DLD1 (cell line): ENCODE data around the gene UQCC2.

Experiments
- in situ Hi-C: cut with HindIII; loops from 2 replicates; pipeline ENCODE4 v1.10.0; 2017; ENCODE audit warnings: low sequenced_read_pairs

UQCC2 gene

DNA sequence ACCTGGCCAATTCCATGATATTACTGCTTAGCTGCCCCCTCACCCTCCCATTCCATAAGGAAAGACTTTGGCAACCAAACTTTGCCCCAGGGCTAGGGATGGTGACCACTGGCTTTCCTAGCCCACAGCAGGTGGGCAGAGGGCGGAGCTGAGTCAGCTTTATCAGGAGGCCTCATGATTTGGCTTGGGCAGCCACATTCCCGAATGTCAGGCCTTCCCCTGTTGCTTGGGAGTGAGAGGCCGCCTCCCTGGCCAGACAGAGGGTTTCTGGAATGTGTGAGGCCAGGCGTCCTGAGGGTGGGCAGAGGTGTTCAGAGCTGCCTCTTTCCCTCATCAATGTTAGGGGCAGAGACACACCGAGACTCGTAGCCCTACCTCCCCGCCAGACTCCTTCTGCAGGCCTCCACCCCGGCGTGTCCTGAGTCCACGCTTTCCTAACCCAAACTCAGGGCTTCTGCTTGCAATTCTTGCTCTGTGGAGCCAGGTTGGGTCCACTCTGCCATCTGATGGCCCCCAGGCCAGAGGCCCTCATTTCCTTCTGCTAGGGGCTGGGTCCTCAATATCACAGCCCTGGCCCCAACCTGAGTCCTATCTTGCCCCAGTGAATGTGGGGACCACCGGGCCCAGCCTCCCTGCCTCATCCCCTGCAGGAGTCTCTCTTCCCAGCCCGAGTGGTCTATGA, 19.3 kb downstream of the UQCC2 start:
- in situ Hi-C loops = no loop called here

DNA sequence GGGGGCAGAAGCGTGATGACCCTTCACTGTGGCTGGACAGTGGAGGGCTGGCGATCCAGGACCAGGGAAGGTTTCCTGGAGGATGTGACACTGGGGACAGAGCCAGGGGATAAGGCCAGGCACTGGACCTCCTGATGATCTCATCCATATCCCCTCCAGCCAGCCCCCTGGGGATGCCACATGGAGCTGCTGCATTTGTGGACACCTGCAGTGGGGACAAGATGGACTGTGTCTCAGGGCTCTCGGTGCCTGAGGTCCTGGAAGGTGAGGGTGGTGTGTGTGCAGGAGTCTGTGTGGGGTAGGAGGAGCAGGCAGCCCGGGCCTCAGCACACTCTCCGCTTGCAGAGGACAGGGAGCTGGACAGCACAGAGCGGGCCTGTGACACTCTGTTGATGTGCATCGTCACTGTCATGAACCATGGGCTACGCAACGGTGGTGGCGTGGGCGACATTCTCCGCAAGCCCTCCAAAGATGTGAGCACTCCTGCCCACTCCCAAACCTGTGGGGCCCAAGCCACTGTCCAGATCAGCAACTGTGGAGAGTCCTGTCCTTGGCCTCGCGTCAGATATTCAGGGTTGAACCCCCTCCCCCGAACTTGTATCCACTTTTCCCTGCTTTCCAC, 19.9 kb downstream of the UQCC2 start:
- in situ Hi-C loops = no loop called here

GRCh38 chr6:33690766-33691165, 20.7 kb downstream of the UQCC2 start:
- in situ Hi-C loops = no loop called here

GRCh38 chr6:33689879-33690278, 21.6 kb downstream of the UQCC2 start:
- in situ Hi-C loops = no loop called here

DNA sequence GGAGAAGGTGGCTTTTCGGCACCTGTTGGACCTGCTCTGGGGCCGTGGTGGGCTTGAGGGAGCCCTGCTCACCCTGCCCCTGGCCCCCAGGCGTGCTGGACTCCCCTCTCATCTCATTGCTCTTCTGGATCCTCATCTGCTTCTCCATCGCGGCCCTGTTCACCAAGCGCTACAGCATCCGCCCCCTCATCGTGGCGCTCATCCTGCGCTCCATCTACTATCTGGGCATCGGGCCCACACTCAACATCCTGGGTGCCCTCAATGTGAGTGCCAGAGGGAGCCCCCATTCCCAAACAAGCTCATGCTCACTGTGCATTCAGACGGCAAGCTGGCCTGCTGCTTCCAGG, 22.4 kb downstream of the UQCC2 start:
- in situ Hi-C loops = no loop called here

DNA sequence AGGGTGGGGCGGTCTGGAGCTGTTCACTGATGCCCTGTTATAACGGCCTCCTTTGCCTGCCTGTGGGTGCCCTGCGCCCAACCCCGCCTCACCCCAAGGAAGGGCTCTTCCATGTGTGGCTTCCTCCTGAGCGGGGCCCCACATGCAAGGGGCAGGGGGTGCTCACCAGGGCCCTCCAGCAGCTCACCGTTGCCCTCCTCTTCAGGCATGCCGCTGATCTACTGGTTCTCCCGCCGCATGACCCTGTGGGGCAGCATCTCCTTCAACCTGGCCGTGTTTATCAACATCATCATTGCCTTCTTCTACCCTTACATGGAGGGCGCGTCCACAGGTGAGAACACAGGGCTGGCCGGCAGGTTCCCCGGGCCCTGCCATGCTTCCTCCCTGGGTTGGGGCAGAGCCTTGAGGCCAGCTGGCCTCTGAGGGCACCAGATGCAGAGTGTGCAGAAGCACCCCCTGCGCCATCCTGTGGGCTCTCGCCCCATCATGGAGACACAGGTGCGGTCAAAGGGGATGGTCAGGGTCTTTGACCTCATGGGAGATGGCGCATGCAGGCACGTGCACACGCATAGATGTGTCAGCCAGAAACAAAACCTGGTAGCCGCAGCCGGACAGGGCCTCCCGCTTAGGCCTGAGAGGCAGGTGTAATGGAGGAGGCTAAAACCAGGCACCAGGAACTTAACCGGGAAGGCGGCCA, 22.9 kb downstream of the UQCC2 start:
- in situ Hi-C loops = no loop called here

DNA sequence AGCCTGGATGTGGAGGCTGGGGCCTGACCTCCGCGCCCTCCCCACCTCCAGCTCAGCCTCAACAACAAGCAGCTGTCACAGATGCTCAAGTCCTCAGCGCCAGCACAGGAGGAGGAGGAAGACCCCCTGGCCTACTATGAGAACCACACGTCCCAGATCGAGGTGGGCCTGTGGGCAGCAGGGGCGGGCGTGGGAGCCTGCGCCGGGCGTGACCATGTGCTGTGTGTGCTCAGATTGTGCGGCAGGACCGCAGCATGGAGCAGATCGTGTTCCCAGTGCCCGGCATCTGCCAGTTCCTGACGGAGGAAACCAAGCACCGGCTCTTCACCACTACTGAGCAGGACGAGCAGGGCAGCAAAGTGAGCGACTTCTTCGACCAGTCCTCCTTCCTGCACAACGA, 23.5 kb downstream of the UQCC2 start:
- in situ Hi-C loops = no loop called here

- in situ Hi-C loops = no loop called here
Measured at GRCh38 chr6:33686981-33687975, 24.2 kb downstream of the UQCC2 start.

- in situ Hi-C loops = no loop called here
Measured at GRCh38 chr6:33686225-33686924, 25.1 kb downstream of the UQCC2 start.

DNA sequence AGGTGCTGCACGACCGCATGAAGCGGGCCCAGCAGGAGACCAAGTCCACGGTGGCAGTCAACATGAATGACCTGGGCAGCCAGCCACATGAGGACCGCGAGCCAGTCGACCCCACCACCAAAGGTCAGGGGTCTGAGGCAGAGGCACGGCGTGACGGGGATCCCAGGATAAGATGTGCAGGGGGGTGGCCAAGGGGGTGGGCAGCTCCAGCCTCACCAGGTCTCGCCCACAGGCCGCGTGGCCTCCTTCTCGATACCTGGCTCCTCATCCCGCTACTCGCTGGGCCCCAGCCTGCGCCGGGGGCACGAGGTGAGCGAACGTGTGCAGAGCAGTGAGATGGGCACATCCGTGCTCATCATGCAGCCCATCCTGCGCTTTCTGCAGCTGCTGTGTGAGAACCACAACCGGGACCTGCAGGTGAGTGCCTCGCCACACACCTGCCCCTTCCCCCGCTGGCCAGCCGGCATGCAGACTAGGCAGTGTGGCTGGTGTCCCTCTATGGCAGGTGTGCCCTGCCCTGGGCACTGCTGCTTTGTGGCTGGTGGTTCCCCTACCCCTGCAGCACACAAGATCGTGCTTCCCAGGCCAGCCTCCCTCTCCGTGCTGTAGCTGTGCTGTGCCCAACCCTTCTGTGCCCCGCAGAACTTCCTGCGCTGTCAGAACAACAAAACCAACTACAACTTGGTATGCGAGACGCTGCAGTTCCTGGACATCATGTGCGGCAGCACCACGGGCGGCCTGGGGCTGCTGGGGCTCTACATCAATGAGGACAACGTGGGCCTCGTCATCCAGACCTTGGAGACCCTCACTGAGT, 25.9 kb downstream of the UQCC2 start:
- in situ Hi-C loops = no loop called here

DNA sequence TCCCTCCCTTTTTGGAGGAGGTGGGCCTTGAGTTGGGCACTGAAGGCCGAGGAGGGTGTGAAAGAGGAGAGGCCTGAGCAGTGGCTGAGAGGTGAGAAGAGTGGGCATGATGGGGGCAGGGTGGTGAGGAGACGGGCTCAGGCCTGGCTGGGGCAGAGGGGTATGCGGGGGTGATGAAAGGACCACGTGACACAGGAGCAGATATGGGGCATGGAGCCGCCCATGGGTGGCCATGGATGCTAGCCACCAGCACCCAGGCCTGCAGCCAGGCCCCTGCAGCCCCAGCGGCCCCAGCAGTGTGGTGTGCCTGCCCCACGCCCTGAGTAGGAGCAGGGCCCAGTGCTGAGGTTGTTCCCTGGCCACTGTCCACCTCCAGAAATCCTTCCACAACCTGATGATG, 26.5 kb downstream of the UQCC2 start:
- in situ Hi-C loops = no loop called here

GRCh38 chr6:33684428-33684896, 27.0 kb downstream of the UQCC2 start:
- in situ Hi-C loops = no loop called here

DNA sequence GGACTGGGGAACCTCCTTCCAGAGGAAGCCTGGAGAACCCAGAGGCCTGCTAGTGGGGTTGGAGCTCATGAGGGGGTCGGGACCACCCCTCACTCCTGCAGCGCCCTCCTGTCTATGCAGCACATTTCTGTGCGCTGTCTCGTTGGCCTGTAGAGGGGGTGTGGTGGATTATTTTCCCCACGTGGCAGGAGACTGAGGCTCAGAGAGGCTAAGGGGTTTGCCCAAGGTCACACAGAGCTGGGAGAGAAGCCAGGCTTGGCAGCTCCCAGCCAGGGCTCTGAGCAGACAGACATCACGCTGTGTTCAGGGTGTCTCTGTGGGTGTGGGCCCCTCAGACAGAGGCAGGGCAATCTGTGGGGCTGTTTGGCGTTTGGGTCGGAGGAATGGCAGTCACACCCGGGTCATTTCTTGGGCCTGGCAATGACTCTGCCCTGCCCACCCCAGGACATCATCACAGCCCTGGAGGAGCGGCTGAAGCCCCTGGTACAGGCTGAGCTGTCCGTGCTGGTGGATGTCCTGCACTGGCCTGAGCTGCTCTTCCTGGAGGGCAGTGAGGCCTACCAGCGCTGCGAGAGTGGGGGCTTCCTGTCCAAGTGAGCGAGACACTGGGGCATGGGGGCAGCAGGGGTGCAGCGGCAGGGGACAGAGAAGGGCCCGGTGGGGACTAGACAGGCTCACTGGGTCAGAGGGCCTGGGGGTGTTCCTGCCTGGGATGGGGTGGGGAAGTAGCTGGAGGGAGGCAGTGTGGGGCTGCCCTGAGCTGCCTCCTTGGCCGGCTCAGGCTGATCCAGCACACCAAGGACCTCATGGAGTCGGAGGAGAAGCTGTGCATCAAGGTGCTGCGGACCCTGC, 27.7 kb downstream of the UQCC2 start:
- in situ Hi-C loops = no loop called here

- in situ Hi-C loops = no loop called here
Measured at GRCh38 chr6:33683051-33683571, 28.4 kb downstream of the UQCC2 start.

DNA sequence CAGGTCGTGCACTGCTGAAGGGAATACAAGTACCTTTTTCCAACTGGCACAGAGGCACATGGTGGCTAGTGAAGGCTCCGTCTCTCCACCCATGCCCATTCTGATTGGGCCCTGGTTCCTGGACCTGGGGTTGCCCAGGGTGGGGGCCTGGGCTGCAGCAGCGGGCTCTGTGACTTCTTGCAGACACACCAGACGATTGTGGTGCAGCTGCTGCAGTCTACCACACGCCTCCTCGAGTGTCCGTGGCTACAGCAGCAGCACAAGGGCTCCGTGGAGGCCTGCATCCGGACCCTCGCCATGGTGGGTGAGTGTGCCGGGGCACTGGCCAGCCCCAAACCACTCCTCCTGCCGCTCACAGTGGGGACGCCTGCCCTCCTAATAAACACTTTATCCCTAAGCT, 29.2 kb downstream of the UQCC2 start:
- in situ Hi-C loops = no loop called here

GRCh38 chr6:33679761-33680160, 31.7 kb downstream of the UQCC2 start:
- in situ Hi-C loops = no loop called here

DNA sequence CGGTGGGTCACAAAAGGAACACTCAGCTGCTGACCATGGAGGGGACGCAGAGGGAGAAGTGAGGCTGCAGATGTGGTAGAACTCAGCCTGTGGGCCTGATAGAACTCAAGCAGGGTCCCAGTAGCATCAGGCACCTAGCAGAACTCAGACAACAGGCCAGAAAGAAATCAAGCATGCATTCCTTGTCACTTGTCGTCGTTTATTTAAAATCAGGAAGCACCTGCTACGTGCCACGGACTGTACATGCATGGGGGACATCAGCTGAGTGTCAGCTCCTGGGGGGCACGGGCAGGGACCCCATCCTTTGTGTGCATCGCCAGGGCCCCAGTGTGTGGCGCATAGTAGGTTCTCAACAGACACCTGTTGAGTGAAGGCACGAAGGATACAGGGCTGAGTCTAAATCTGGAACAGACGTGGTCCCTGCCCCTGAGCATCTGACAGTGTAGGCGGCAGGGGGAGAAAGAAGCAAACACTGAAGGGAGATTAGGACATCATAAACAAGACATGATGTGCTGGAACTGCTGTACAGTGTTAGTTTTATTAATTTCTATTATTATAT, 32.5 kb downstream of the UQCC2 start:
- in situ Hi-C loops = no loop called here
